Measurements from ENCODE around the gene B4GALNT1.
"Not testable (repeated sequence)": the region's sequence is repeated elsewhere in the genome, so short reads cannot be mapped to it uniquely, and the experiment has no call there.

The B4GALNT1 gene

GRCh38 chr12:57606821-57607220 lies 26.2 kb downstream of the B4GALNT1 start:
- no peak for DNase-seq

- DNase-seq, result no peak
Observed at GRCh38 chr12:57606399-57606798, 26.6 kb downstream of the B4GALNT1 start.

GRCh38 chr12:57605811-57606311 lies 27.1 kb downstream of the B4GALNT1 start:
- DNase-seq, result no peak

GRCh38 chr12:57604992-57605810 lies 27.8 kb downstream of the B4GALNT1 start:
- DNase-seq, result no peak

GRCh38 chr12:57604454-57604991 lies 28.5 kb downstream of the B4GALNT1 start, which contains the start of gene DTX3:
DTX3 (plus strand) TSS chr12:57604824; CDS start chr12:57606518, 1,694 bp downstream.
- no peak for DNase-seq

GRCh38 chr12:57603815-57604453 lies 29.1 kb downstream of the B4GALNT1 start:
- no peak for DNase-seq

GRCh38 chr12:57603324-57603723 lies 29.7 kb downstream of the B4GALNT1 start:
- DNase-seq, result no peak

- DNase-seq, result no peak
Observed at GRCh38 chr12:57602544-57602943, 30.5 kb downstream of the B4GALNT1 start.

- no peak for DNase-seq
Observed at GRCh38 chr12:57600395-57600794, 32.6 kb downstream of the B4GALNT1 start.

GRCh38 chr12:57593187-57593586 lies 39.8 kb downstream of the B4GALNT1 start:
- DNase-seq, result no peak

GRCh38 chr12:57592551-57593165 lies 40.3 kb downstream of the B4GALNT1 start:
- DNase-seq, result no peak

GRCh38 chr12:57591782-57592325 lies 41.1 kb downstream of the B4GALNT1 start:
- DNase-seq, result no peak

GRCh38 chr12:57590864-57591781 lies 41.9 kb downstream of the B4GALNT1 start, which contains the start of gene PIP4K2C:
PIP4K2C (plus strand) TSS chr12:57591192; CDS start chr12:57591290, 98 bp downstream.
- DNase-seq, result no peak

GRCh38 chr12:57590479-57590863 lies 42.5 kb downstream of the B4GALNT1 start:
- no peak for DNase-seq

GRCh38 chr12:57588951-57589610 lies 43.9 kb downstream of the B4GALNT1 start:
- not testable (repeated sequence) for DNase-seq

GRCh38 chr12:57586832-57587429 lies 46.1 kb downstream of the B4GALNT1 start:
- DNase-seq, result no peak

- no peak for DNase-seq
Observed at GRCh38 chr12:57586128-57586527, 46.9 kb downstream of the B4GALNT1 start.

GRCh38 chr12:57585156-57585555 lies 47.8 kb downstream of the B4GALNT1 start:
- DNase-seq, result no peak

GRCh38 chr12:57584690-57585089 lies 48.3 kb downstream of the B4GALNT1 start:
- DNase-seq, result no peak

- DNase-seq, result no peak
Observed at GRCh38 chr12:57584050-57584449, 49.0 kb downstream of the B4GALNT1 start.

Data from DMS 273 treated with DMSO at 0.1 percent for 48 hours (cell line).